HepG2 (cell line): ENCODE results near the gene CNTFR. TPM values are rescaled to one million over a fixed set of nuclear protein-coding genes. Genes with fewer than 3 reads are reported as not detected.
A peak's percentile ranks its signal among the peaks of the same experiment; 100 is the strongest.

Experiments
- ATF4 ChIP-seq, 2 experiments: fragments of 450-650 bp in 1 of 2; sonication (generic) in 1 of 2; formaldehyde crosslinking; IDR thresholded peaks; 2 replicates each; pipeline versions ENCODE4 v1.5.0 to v1.8.0; 2020 to 2022; ENCODE audit warnings: mild to moderate bottlenecking in 1 of 2, missing genetic modification reagents in 1 of 2
- CBFB ChIP-seq: sonication (generic); formaldehyde crosslinking; IDR thresholded peaks from 2 replicates; pipeline ENCODE4 v1.4.0; 2020; ENCODE audit warnings: missing genetic modification reagents
- CREBL2 ChIP-seq: sonication (generic); formaldehyde crosslinking; IDR thresholded peaks from 2 replicates; pipeline ENCODE4 v1.8.1; 2023; ENCODE audit warnings: missing genetic modification reagents, mild to moderate bottlenecking, borderline replicate concordance
- CREM ChIP-seq, 2 experiments: sonication (generic) in 1 of 2; formaldehyde crosslinking in 1 of 2; IDR thresholded peaks; 2 replicates each; pipeline versions ENCODE4 v1.4.0 to v1.6.1; 2016 to 2020; ENCODE audit warnings: antibody characterized with exemption in 1 of 2, mild to moderate bottlenecking in 1 of 2, missing genetic modification reagents in 1 of 2
- GPBP1L1 ChIP-seq: sonication (generic); formaldehyde crosslinking; IDR thresholded peaks from 2 replicates; pipeline ENCODE4 v1.5.0; 2020; ENCODE audit warnings: mild to moderate bottlenecking, missing genetic modification reagents
- IRF9 ChIP-seq: sonication (generic); formaldehyde crosslinking; IDR thresholded peaks from 2 replicates; pipeline ENCODE4 v1.8.0; 2022; ENCODE audit warnings: missing genetic modification reagents, mild to moderate bottlenecking, borderline replicate concordance
- MBNL3 ChIP-seq: fragments of 250-450 bp; sonication (Bioruptor Pico); conservative IDR thresholded peaks from 2 replicates; pipeline ENCODE4 v1.8.0; 2022; ENCODE audit warnings: mild to moderate bottlenecking, inconsistent platforms
- MEIS2 ChIP-seq: sonication (generic); formaldehyde crosslinking; IDR thresholded peaks from 2 replicates; pipeline ENCODE4 v1.9.0; 2021; ENCODE audit warnings: mild to moderate bottlenecking, missing genetic modification reagents
- MXD3 ChIP-seq: IDR thresholded peaks from 2 replicates; pipeline ENCODE4 v1.6.1; 2016; ENCODE audit warnings: mild to moderate bottlenecking, missing biosample characterization, missing genetic modification reagents
- NKX3-1 ChIP-seq: sonication (generic); formaldehyde crosslinking; IDR thresholded peaks from 2 replicates; pipeline ENCODE4 v1.5.0; 2020; ENCODE audit warnings: missing genetic modification reagents
- PAXIP1 ChIP-seq: sonication (generic); formaldehyde crosslinking; conservative IDR thresholded peaks from 2 replicates; pipeline ENCODE4 v1.4.0; 2020; ENCODE audit warnings: mild to moderate bottlenecking, missing genetic modification reagents, moderate library complexity
- RARA ChIP-seq: IDR thresholded peaks from 2 replicates; pipeline ENCODE4 v1.6.1; 2016; ENCODE audit warnings: missing genetic modification reagents, missing compliant biosample characterization
- SAP130 ChIP-seq: IDR thresholded peaks from 2 replicates; pipeline ENCODE4 v1.6.1; 2016; ENCODE audit warnings: low read depth
- THYN1 ChIP-seq: sonication (generic); formaldehyde crosslinking; IDR thresholded peaks from 2 replicates; pipeline ENCODE4 v1.8.1; 2023; ENCODE audit warnings: low read depth, mild to moderate bottlenecking, moderate library complexity, missing genetic modification reagents, borderline replicate concordance
- TRAFD1 ChIP-seq: sonication (generic); formaldehyde crosslinking; IDR thresholded peaks from 2 replicates; pipeline ENCODE4 v1.5.1; 2020; ENCODE audit warnings: missing genetic modification reagents, mild to moderate bottlenecking, borderline replicate concordance
- ZFP36L1 ChIP-seq: sonication (generic); formaldehyde crosslinking; IDR thresholded peaks from 2 replicates; pipeline ENCODE4 v1.8.0; 2022; ENCODE audit warnings: mild to moderate bottlenecking, missing genetic modification reagents, moderate library complexity
- ZMYM2 ChIP-seq: sonication (generic); formaldehyde crosslinking; IDR thresholded peaks from 2 replicates; pipeline ENCODE4 v1.8.0; 2022; ENCODE audit warnings: mild to moderate bottlenecking, missing genetic modification reagents
- ZNF263 ChIP-seq: sonication (generic); formaldehyde crosslinking; IDR thresholded peaks from 2 replicates; pipeline ENCODE4 v1.4.0; 2020; ENCODE audit warnings: missing genetic modification reagents
- ZSCAN12 ChIP-seq: sonication (generic); formaldehyde crosslinking; IDR thresholded peaks from 2 replicates; pipeline ENCODE4 v1.9.0; 2021; ENCODE audit warnings: mild to moderate bottlenecking, missing genetic modification reagents
- polyA plus RNA-seq, 8 experiments: library from polyadenylated mRNA; depleted of rRNA in 3 of 8; stranded (reverse) in 7 of 8; unstranded in 1 of 8; fragments of >200 nt; fragmentation: Illumina TruSeq in 4 of 8; extraction: Trizol in 4 of 8; gene quantifications; 2 replicates each; pipeline versions ENCODE4 v1.2.1 to v1.2.3, GENCODE V29; 2011 to 2016; ENCODE audit warnings: low read depth in 4 of 8, missing spikeins in 1 of 8, mixed read lengths in 1 of 8; ENCODE audit not compliant: insufficient read depth in 1 of 8
- total RNA-seq, 5 experiments: library from RNA; depleted of rRNA; stranded (reverse); fragments of >200 nt; fragmentation: Illumina TruSeq; extraction: Trizol; gene quantifications; 2 replicates each; pipeline ENCODE4 v1.2.3, GENCODE V29; 2016; ENCODE audit warnings: low read depth in 1 of 5

Gene CNTFR
- total and polyA plus RNA-seq, 2 of the 13 experiments (the other 11 are each of a cell fraction or from before 2014, with no cell fraction given) = not detected

- TF ChIP-seq NKX3-1 (CRISPR knock-in tag) = no peak
- no peak for TF ChIP-seq IRF9 (CRISPR knock-in tag)
- TF ChIP-seq MBNL3 (CRISPR knock-in tag) = no peak
- no peak for TF ChIP-seq MXD3
- TF ChIP-seq ATF4 (CRISPR knock-in tag; IDR thresholded peaks at IDR 0.05) = no peak
- no peak for TF ChIP-seq THYN1 (CRISPR knock-in tag)
- TF ChIP-seq CBFB (CRISPR knock-in tag) = no peak
- no peak for TF ChIP-seq GPBP1L1 (CRISPR knock-in tag)
- peak; percentile 36; the same call in 1 of the 2 replicates for TF ChIP-seq SAP130
- TF ChIP-seq CREBL2 (CRISPR knock-in tag) = no peak
- TF ChIP-seq PAXIP1 (CRISPR knock-in tag) = peak; percentile 75
- TF ChIP-seq MEIS2 (CRISPR knock-in tag) = no peak
- no peak for TF ChIP-seq ZMYM2 (CRISPR knock-in tag)
- no peak for TF ChIP-seq ZNF263 (CRISPR knock-in tag)
- TF ChIP-seq TRAFD1 (CRISPR knock-in tag) = no peak
- TF ChIP-seq ZFP36L1 (CRISPR knock-in tag) = no peak
- no peak for TF ChIP-seq ZSCAN12 (CRISPR knock-in tag)
- peak; percentile 2; the same call in 1 of the 2 replicates for TF ChIP-seq CREM (IDR thresholded peaks at IDR 0.05)
- TF ChIP-seq CREM (CRISPR knock-in tag; IDR thresholded peaks at IDR 0.05) = no peak
- TF ChIP-seq RARA (CRISPR knock-in tag) = peak; percentile 82
Observed at GRCh38 chr9:34544035-34544434, 45.5 kb downstream of the CNTFR start (continued).
